ENCODE measurements around the gene KIF16B. TPM values are rescaled to one million over a fixed set of nuclear protein-coding genes. Genes with fewer than 3 reads are reported as not detected.

The KIF16B gene
- total and polyA plus RNA-seq, 2 donors (not counting 3 experiments of a cell fraction or from before 2014, with no cell fraction given): 2.9 to 8.8 TPM

DNA sequence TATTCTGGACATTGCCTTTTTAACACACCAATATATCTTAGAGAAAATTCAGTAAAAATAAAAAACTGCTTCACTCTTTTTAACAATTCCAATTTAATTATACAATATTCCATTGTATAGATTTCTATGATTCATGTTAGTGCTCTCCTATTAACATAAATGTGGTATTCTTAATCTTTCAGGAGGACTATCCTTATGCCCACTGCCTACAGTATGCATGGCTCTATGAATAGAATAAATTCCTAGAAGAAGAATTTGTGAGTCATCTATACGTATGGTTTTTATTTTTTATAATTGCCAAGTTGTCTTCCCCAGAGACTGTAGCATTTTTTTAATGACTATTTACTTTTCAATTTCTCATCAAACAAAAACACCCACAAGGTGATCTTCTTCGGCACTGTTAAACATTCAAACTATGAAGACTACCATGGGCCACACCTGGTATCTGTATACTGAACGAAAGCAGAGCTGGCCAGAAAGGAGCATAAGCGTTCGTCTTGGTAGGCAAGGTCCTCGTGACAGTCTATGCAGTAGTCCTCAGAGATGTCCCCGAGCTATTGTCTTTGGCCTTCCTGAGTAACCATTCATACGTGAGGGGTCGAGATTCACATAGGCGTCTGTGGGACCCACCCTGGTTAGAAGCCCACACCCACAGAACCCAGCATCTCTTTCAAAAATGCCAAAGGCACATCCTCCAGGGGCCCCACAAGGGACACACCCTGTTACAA lies 74.6 kb downstream of the KIF16B start:
- Histone ChIP-seq H3K36me3 (ENCODE audit: control insufficient read depth in 2 of 2, extremely low read depth in 1 of 2, insufficient read depth in 2 of 2, low read length in 2 of 2) (no peaks in the 10 kb centered on the region), H3K4me2 (ENCODE audit: insufficient read depth, low read length) (no peak overlapping the region), H4K20me1 (replicated peaks; ENCODE audit: control insufficient read depth, extremely low read depth, insufficient read depth, low read length) (no peaks in the 10 kb centered on the region), H2AFZ (ENCODE audit: low read depth, low read length) (no peak overlapping the region), H3K9me1 (replicated peaks; ENCODE audit: control insufficient read depth, extremely low read depth, insufficient read depth, low read length) (no peaks in the 10 kb centered on the region), H3K9me3 (replicated peaks; ENCODE audit: control insufficient read depth, insufficient read depth, low read length) (no peaks in the 10 kb centered on the region), H3K4me3 (replicated peaks in 1 of 3; ENCODE audit: insufficient read depth in 1 of 3, low read depth in 1 of 3, low read length in 3 of 3) (no peak overlapping the region), H3K27me3 (ENCODE audit: control insufficient read depth in 2 of 2, insufficient read depth in 2 of 2, low read length in 2 of 2) (no peaks in the 10 kb centered on the region), H3K27ac (ENCODE audit: insufficient read depth, low read depth, low read length) (no peak overlapping the region), H3K79me2 (ENCODE audit: control insufficient read depth, insufficient read depth, low read length) (no peaks in the 10 kb centered on the region), H3K9ac (replicated peaks; ENCODE audit: extremely low read depth, insufficient read depth, low read length) (no peak overlapping the region), H3K4me1 (ENCODE audit: control insufficient read depth, extremely low read depth, insufficient read depth, low read length) (no peaks in the 10 kb centered on the region)
- FAIRE-seq: no peak
- ChIA-PET POLR2A (no interaction called here), CTCF (no interaction called here)
- intact Hi-C loops (cut with micrococcal nuclease) (no loop called here), dilution Hi-C loops (cut with MboI; ENCODE audit: extremely low pct_ligation_motif_present, low sequenced_read_pairs) (no loop called here)
- no peak for TF ChIP-seq JUN (IDR thresholded peaks at IDR 0.05; ENCODE audit: borderline replicate concordance, insufficient read depth, insufficient read length, low read depth)
- no peak for TF ChIP-seq FOS (IDR thresholded peaks at IDR 0.05; ENCODE audit: borderline replicate concordance, insufficient read depth, low read length)
- TF ChIP-seq EZH2 (IDR thresholded peaks at IDR 0.05; ENCODE audit: borderline replicate concordance, low read depth, low read length, severe bottlenecking): no peak
- TF ChIP-seq, protein P1, sequence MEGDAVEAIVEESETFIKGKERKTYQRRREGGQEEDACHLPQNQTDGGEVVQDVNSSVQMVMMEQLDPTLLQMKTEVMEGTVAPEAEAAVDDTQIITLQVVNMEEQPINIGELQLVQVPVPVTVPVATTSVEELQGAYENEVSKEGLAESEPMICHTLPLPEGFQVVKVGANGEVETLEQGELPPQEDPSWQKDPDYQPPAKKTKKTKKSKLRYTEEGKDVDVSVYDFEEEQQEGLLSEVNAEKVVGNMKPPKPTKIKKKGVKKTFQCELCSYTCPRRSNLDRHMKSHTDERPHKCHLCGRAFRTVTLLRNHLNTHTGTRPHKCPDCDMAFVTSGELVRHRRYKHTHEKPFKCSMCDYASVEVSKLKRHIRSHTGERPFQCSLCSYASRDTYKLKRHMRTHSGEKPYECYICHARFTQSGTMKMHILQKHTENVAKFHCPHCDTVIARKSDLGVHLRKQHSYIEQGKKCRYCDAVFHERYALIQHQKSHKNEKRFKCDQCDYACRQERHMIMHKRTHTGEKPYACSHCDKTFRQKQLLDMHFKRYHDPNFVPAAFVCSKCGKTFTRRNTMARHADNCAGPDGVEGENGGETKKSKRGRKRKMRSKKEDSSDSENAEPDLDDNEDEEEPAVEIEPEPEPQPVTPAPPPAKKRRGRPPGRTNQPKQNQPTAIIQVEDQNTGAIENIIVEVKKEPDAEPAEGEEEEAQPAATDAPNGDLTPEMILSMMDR (IDR thresholded peaks at IDR 0.05; ENCODE audit: extremely low read depth in 1 of 2, insufficient read depth in 1 of 2, low read depth in 1 of 2, low read length in 2 of 2): no peak
- TF ChIP-seq, protein P2, sequence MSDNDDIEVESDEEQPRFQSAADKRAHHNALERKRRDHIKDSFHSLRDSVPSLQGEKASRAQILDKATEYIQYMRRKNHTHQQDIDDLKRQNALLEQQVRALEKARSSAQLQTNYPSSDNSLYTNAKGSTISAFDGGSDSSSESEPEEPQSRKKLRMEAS (IDR thresholded peaks at IDR 0.05; ENCODE audit: insufficient read depth, insufficient read length): no peak
- TF ChIP-seq MYC (IDR thresholded peaks at IDR 0.05; ENCODE audit: low read depth, low read length): no peak
- TF ChIP-seq GATA2 (IDR thresholded peaks at IDR 0.05; ENCODE audit: insufficient read depth, insufficient read length, low read depth, low read length): no peak
- no peak for TF ChIP-seq POLR2A (IDR thresholded peaks at IDR 0.05; ENCODE audit: low read depth, low read length)
- TF ChIP-seq POLR2AphosphoS5 (IDR thresholded peaks at IDR 0.05; ENCODE audit: insufficient read depth, low read depth, low read length): no peak
- no TSS peak for BruUV-seq (replicated peaks)
- no peak for DNase-seq (ENCODE audit: low read depth, low spot score)
